ENCODE data around the gene SMARCE1. TPM values are rescaled to one million over a fixed set of nuclear protein-coding genes. Genes with fewer than 3 reads are reported as not detected.

The SMARCE1 gene
- 100 to 1,000 TPM; 252 to 315 (median 279) TPM for polyA plus RNA-seq (ENCODE audit: insufficient read length in 4 of 4)

DNA sequence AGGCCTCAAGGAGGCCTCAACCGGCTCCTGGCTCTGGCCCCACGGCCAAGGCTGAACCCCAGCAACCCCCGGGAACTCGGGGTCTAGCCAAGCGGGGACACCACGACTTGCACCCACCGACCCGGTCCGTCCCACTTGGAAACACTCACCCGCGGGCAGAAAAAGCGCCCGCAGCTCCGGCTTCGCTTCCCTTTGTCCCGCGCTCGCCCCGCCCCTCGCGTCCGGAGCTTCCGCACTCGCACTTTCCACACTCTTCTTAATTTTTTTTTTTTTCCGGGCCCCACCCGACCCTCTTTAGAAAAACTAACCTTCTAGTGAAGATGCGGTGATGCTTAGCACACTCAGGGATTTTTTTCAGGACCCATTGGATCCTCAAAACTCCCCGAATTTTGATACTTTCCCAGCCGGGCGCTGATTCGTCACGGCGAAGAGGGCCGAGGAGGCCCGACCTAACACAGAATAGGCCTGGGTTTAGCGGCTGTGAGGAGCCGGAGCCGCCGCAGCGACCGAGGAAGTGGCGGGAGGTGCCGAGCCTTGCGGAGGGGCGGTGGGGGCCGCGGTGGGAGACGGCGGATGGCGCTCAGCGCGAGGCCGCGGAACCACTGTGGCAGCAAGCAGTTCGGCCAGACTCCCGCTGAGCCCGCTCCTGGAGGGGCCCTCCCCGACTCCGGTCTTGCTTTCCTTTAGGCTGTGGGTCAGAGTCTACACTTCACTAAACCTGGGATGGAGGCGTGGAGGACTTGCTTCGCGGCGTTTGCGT lies at the start of gene SMARCE1:
Gene SMARCE1, minus strand, starts transcription at position 195 of the 760 bp plus-strand sequence. CDS start 2,016 bp downstream, outside the sequence.
- peak; percentile 66 to 83 (median 72) for DNase-seq (ENCODE audit: low read depth in 4 of 4, low spot score in 3 of 4)

DNA sequence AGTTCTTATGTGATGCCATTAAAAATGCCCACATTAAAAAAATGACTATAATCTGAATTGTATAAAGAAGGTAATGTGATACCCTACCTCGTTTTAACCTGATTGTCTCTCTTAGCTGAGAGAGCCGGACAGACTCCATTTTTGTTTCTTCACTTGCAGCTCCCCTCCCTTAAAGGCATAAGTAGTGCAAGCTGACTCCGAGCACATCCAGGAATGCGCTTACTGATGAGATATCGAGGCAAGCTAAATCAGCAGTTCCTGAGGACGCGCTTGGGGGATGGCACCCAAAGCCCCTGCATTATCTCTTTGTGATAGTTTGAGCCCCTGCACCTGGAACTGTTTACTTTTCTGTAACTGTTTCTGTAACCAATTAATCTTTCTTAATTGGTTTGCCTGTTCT lies 49.7 kb upstream of the SMARCE1 start:
- DNase-seq (ENCODE audit: low read depth in 4 of 4, low spot score in 3 of 4), result no peak

DNA sequence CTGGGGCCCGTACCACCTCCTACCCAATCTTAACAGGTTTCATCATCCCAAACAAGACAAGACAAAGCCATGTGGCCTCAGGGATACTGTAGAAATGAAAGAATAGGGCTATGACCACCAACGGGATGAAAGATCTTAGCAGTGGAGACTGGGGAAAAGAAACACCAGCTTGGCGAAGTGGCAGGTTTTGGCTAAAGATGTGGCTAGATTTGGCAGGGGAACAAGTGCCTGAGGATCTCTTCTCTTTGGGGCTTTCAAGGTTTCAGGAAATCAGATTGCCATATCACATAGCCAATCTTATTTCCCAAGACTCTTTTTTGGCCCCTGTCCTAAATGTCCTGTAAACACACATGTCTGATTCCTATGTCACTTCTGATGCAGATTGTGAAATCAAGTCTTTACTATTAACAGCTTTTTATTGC lies 49.0 kb upstream of the SMARCE1 start:
- DNase-seq (ENCODE audit: low read depth in 4 of 4, low spot score in 3 of 4), result no peak

DNA sequence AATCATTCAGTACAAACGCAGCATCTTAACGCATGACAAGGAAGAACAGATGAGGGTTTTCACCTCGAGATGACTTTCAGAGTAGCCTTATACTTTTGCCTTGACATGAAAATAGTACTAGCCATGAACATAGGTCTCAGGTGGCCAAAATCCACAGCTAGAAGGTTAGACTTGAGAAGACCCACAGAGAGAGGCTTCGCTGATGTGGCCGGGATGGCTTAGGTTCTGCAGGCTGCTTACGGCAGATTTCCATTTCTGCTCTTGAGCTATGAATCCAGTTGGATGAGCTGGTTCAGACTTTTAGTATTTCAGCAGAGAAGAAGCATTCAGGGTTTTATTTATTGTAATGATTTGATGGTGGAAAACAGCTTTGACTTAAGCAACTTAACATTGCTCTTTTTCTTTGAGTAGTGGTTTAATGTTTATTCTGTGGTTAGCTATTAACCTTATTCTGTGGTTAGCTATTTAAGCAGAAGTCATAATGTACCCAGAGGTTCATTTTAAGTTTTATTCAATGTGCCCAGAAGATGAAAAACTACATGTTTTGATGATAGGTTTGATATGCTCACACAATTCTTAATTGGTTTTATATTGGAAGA lies 48.4 kb upstream of the SMARCE1 start:
- no peak for DNase-seq (ENCODE audit: low read depth in 4 of 4, low spot score in 3 of 4)

DNA sequence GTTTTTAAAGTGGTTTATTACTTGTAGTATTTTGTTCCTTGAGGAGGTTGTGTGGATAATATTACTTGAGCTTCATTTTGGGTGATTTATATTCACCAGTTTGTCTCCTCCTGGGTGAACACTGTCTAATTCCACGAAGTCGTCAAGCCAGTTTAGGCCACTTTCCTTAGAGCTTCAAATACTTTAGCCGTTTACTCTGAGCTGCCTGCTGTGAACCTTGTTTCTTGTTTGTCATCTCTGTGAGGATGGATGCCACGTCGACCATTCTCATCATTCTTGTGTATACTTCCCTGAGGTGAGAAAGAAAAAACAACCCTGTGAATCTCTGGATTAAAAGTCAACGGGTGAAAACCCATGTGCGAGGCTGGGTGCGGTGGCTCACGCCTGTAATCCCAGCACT lies 47.0 kb upstream of the SMARCE1 start:
- no peak for DNase-seq (ENCODE audit: low read depth in 4 of 4, low spot score in 3 of 4)

DNA sequence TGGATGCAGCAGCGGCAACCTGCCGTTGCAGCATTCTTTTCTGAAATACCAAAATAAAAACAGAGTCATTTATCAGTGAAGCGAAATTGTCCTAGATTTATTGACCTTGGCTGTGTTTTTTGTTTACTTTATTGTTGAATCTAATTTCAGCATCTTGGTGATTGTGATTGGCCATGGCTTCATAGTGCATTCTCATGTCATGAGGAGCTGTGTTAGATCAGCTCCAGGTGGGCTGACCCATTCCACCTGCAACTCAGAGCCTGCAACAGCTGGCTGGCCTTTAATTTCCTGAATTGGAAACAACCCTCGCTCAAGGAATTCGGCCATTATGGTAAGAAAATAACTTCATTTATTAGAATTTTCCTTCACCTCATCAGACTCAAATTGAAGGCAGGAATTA lies 39.5 kb upstream of the SMARCE1 start:
- no peak for DNase-seq (ENCODE audit: low read depth in 4 of 4, low spot score in 3 of 4)

DNA sequence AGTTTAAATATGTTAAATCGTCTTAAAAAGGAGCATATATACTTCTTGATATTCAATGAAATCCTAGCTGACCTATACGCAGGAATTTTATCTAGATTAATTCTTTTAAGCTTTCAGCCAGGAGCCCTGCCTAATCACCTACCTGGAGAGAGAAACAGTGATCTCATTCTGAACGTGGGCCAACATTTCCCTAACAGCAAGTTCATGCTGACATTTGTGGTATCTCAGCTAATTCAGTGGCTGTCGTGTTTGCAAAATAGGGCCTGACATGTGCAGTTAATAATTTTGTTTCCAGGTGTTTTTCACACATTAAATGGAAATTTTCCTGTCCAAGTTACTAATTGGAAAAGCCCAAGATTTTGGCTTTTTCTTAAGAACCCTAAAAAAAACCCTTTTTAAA lies 38.6 kb upstream of the SMARCE1 start:
- DNase-seq (ENCODE audit: low read depth in 4 of 4, low spot score in 3 of 4), result no peak

DNA sequence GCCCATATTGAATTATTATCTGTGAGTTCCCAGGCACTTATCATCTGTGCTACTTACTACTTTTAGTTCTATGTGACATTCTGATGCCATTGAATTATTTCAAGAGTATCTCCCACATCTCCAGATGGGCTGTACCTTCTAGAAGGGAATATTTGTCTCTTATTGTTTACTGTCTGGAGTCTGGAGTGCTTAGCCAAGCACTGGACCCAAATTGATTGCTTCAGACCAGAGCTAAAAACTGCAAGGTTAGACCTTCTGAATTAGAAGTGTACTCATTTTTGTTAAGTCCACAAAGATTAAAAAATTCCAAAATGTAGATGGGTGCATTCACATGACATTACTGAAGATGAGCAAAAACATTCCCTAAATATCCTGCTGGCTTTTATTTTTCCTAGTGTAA lies 33.4 kb upstream of the SMARCE1 start:
- DNase-seq (ENCODE audit: low read depth in 4 of 4, low spot score in 3 of 4), result no peak

DNA sequence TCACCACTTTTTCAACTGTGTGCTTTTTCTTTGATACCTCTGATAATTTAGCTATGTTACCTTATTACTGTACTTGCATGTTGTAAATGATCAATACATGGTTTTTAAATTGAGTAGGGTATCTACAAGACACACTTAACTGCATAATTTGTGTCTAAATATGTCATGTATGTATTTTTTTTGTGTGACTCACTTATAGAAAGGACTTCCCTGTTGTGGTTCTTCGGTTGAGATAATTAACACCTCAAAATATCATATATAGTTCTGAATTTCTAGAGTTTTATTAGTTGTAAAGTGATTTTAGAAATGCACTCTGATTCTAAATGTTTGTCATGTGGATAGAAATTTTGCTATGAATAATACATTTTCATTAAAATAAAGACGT lies 31.9 kb upstream of the SMARCE1 start:
- DNase-seq (ENCODE audit: low read depth in 4 of 4, low spot score in 3 of 4), result no peak

DNA sequence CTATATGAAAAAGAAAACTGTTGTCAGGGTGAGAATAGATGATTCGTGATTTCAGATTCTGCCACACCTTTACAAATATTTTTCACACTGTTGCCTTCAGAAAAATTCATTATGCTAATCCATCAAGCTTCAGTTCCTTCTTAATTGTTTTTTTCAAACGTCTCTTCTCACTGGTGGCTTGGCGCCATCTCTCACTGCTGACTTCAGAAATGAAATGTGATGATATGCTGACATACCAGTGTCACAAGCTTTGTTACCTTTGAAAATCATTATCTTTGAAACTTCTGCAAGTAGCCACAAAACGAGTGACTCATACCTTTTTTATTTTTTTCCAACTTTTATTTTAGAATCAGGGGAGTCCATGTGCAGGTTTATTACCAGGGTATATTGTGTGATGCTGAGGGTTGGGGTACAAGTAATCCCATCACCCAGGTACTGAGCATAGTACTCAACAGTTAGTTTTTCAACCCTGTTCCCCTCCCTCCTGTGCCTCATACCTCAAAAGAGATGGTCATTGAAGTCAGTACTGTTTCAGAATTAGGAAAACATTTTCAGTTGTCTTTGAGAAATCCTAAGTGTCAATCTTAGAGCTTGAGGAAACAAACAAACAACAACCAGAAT lies 31.4 kb upstream of the SMARCE1 start:
- DNase-seq (ENCODE audit: low read depth in 4 of 4, low spot score in 3 of 4), result no peak

DNA sequence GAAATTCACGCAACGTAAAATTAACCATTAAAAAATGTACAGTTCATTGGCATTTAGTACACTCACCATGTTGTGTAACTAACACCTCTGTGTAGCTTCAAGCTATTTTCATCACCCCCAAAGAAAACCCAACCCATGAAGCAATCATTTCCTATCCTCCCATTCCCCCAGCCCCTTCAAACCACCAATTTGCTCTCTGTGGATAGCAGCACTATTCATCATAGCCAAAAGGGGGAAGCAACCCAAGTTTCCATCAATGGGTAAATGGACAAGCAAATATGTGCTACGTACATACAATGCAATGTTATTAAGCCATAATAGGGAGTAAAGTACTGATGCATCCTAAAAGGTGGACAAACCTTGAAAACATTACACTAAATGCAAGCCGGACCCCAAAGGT lies 28.3 kb upstream of the SMARCE1 start:
- no peak for DNase-seq (ENCODE audit: low read depth in 4 of 4, low spot score in 3 of 4)

DNA sequence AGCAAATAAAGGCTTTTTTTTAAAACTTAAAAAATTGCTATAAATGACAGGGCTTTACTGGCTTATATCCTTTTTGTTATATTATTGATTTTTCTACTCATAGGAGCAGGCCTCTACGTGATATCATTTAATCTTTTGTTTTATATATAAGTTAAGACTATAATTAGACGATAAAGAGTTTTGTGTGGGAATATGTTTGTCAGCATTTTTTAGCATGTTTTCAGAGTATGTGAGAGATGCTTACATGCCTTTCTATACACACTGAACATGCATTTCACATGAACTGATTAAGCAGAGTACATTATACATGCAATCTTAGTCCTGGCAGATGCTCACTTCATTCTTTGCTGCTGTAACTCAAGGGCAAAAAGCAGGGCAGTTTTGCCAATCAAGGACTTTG lies 25.0 kb upstream of the SMARCE1 start:
- no peak for DNase-seq (ENCODE audit: low read depth in 4 of 4, low spot score in 3 of 4)

DNA sequence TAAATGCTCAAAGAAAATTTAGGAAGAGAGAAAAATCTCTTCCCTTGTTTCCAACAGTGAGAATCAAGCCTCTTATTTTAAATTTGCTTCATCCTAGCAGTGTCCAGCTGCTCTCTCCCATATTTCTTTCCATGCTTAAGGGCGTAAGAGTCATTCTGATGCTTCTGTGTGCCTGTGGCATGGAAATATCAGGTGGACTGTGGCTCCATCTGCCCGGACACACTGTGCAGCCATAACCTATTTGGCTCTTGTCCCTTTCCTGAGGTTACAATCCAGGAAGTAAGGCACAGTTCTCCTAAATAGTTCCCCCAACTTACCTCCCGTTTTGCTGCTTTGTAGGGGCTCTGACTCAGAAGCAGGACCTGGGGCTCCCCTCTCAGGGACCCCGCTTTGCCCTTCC lies 23.7 kb upstream of the SMARCE1 start:
- no peak for DNase-seq (ENCODE audit: low read depth in 4 of 4, low spot score in 3 of 4)

DNA sequence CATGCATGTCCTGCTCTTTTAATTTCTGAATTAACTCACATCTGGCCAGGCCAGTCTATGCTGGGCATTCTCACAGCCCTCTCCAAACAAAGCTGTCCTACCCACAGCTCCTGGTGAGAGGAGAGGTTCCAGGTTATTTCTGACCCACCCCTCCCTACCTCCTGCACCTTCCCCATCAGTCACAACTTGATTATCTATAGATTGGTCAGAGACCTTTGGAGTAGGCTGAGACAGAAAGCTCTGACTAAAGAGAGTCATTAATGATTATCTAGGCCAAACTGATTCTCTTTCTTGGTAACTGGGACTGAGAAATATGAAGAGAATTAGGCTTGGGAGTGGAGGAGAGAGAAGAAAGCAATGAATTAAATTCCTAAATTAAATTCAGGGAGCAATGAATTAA lies 18.7 kb upstream of the SMARCE1 start:
- no peak for DNase-seq (ENCODE audit: low read depth in 4 of 4, low spot score in 3 of 4)

DNA sequence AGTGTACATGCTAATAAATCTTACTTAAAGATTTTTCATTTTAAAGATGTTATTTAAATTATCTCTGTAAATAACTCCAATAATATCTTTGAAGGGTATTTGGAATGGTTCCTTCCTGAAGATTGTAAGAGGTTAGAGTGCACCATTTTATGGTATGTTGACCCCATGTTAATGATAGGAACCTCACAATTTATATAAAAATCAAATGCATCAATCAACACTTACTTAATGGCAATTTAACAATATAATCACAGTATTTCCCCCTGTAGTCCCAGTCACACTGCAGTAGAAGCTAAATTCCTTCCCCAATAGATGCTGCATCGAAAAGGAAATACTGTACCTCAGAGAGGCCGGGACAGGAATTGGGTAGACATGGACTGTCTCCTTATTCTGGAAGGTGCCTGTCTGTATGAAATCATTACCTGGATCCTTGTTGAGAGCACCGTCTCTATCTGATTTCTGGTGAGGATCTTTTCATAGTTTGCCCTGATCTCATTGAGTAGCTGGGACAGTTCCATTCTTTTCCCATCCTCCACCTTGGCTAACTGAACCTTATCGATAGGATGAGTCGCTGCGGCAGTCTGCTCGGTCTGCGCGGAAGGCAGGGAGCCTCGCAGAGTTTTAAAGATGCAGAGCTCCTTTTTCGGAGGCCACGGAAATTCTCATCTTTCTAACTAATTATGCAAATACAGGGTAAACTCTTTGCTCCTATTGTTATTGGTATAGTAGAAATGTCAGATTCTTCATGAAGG lies 17.1 kb upstream of the SMARCE1 start, which contains the start of gene KRT222:
Gene KRT222, minus strand, starts transcription at position 596 of the 752 bp plus-strand sequence. Its CDS starts 78 bp downstream, at position 518.
- DNase-seq (ENCODE audit: low read depth in 4 of 4, low spot score in 3 of 4), result no peak

DNA sequence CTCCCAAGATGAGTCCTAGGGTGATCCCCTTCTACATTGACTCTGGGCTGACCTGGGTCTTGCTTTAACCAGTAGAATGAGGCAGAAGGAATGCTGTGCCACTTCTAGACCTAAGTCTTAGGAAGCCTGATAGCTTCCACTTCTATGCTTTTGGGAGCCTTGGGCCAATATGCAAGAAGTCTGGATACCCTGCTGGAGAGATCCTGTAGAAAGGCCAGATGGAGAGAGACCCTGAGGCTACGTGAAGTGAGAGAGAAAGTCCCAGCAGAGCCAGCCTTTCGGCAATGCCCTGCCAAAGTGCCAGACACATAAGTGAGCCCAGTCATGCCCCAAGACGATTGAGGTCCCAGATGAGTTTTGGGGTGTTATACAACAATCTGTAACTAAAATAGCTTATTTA lies 15.6 kb upstream of the SMARCE1 start:
- no peak for DNase-seq (ENCODE audit: low read depth in 4 of 4, low spot score in 3 of 4)

DNA sequence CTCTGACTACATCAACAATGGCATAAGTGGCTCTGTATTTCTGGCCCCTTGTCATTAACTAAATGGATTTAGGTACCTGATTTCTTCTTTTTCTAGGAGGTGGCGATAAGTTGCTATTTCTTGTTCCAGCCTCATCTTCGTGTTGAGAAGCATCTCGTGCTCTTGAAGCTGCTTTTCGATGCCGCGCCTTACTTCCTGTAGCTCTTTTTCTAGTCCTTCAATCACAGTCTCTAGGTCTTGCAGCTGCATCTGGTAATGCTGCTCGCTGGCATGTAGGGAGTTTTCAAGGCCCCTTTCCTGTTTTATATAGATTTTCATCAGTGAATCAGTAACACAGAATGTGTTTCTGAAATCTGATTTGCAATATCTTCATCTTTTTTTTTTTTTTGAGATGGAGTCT lies 12.3 kb upstream of the SMARCE1 start:
- DNase-seq (ENCODE audit: low read depth in 4 of 4, low spot score in 3 of 4), result no peak

DNA sequence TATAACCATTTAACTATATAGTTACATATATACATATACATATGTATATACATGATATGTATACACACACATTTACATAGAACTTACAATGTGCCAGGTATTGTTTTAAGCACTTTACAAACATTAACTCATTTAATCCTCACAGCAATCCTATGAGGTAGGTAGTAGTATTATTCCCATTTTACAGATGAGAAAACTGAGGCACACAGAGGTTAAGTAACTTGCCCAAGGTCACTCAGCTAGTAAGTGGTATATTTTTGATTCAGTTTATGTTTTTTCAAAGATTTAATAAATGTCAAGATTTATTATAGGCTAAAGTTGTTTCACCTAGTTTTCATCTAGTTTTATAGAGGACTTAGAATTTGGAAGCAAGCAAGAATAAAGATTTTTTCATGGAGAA lies 10.8 kb upstream of the SMARCE1 start:
- no peak for DNase-seq (ENCODE audit: low read depth in 4 of 4, low spot score in 3 of 4)

DNA sequence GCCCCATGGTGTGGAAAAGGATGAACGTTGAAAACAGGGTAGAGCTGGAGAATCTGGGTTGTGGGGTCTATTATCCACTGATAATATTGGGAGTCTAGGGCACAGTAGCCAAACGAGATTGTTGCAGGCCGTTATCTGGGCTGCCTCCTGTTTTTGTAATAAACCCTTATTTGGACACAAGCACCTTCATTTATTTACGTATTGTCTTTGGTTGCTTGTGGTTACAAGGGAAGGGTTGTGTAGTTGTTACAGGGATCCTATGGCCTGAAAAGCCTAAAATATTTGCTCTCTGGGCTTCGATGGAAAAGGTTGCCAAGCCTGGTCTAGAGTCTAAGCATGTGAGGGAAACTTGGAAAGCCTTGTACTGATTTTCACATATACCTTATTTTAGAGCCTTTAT lies 4.3 kb upstream of the SMARCE1 start:
- DNase-seq (ENCODE audit: low read depth in 4 of 4, low spot score in 3 of 4), result no peak

DNA sequence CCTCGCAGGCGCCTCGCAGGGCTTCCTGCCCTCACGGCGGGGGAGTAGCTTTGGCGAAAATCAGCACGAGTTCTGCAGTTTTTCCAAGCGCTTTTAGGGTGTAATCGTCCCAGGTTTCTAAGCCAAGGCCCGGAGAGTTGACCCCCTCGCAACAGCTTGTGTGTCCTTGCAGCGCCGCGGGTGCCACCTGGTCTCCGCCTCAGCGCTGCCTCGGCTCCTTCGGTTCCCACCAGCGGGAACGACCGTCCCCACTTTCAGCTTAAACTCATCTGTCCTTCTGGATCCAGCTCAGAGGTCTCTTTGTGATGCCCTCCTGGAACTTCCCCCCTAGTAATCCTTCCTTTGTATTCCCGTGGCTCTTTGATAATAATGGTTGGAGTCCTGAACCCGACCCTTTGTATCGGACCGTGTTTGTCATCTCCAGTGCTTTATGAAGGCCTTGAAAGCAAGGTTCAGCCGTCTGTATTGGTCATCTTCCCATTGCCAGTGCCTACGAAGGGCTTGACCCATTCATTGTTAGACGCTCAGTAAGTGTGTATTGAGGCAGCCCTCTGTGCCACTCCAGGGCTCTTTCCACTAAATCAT lies 858 bp upstream of the SMARCE1 start:
- peak in 1 of 4 donors; percentile 5 for DNase-seq (ENCODE audit: low read depth in 4 of 4, low spot score in 3 of 4)

Measured in right renal pelvis (tissue), 4 donors.